Right hindlimb (tissue), 1 donor: ENCODE data around the gene TRIM47.

ENCODE experiments used
- DNase-seq: peaks from one replicate; pipeline ENCODE4 v3.0.0-alpha.2; 2018

The TRIM47 gene

DNA sequence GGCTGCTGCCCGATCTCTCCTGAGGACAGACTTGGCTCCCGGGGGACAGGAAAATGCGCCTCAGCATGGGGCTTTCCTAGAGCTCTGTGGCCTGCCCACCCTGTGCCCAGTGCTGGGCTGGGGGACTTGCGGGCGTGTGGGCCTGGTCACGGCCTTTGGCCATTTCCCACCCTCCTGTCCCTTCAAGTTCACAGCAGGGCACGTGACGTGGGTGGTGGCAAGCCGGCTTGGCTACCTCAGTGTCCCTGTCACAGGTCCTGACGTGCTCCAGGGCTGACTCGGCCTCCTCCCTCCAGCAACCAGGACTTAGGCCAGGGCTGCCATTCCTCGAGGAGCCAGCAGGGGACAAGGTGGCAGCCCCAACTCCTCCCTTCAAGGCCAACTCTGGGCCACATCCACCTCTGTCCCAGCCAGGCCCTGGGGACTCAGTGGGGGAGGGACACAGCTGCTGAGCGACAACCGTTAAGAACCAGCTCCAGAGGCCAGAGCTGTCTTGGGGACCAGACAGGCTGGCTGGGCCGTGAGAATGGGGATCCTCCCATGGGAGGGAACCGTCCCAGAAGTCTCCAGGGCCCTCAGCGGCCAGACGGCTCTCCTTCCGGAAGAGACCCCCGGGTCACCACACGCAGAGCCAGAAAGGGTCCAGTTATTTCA, 33.2 kb downstream of the TRIM47 start:
- DNase-seq, result no peak

- no peak for DNase-seq
Observed at GRCh38 chr17:75844530-75845057, 33.8 kb downstream of the TRIM47 start.

- DNase-seq, result no peak
Observed at GRCh38 chr17:75843577-75844529, 34.5 kb downstream of the TRIM47 start, which contains the start of gene UNC13D. Gene UNC13D (minus strand): TSS chr17:75844404. CDS start chr17:75844337, 67 bp downstream.

- no peak for DNase-seq
Observed at GRCh38 chr17:75842963-75843576, 35.3 kb downstream of the TRIM47 start.

- no peak for DNase-seq
Observed at GRCh38 chr17:75842411-75842810, 36.0 kb downstream of the TRIM47 start.

- DNase-seq, result no peak
Observed at GRCh38 chr17:75840799-75841164, 37.6 kb downstream of the TRIM47 start.

DNA sequence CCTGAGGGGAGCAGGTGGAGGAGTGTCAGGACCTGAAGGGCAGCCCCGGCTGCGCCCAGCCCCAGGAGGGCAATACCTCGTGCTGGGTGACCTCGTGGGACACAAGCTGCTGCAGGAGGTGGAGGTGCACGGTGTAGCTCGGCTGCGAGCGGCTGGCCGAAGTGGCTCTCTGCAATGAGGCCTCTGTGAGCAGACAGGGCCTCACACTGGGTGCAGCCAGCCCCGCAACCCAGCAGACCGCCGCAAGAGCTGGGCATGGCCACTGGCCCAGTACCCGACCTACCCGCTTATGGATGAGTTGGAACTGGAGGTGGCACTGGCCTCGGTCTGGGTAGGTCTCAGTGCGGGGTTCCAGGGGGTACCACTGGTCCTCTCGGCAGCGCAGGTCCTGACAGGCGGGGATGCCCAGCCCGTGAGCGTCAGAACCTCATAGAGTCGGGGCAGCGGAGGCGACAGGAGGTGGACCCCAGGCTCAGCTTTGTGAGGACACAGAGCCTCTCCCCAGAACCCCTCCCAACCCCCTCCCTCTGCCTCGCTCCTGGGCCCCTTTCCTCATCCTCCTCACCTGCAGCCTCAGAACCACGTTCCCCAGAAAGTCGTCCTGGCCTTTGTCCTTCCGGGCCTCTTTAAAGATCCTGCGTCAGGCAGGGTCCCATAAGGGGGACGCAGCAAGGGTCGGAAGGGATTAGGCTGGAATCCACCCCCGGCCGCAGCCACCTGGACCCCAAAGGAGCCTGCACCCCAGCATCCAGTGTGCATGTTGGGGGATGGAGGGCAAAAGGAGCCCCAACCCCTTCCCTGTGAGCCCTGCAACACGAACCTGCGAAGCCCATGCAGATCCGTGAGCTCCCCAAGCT, 38.2 kb downstream of the TRIM47 start:
- DNase-seq, result no peak

- no peak for DNase-seq
Observed at GRCh38 chr17:75838410-75838809, 40.0 kb downstream of the TRIM47 start.

- no peak for DNase-seq
Observed at GRCh38 chr17:75837899-75838298, 40.5 kb downstream of the TRIM47 start.

DNA sequence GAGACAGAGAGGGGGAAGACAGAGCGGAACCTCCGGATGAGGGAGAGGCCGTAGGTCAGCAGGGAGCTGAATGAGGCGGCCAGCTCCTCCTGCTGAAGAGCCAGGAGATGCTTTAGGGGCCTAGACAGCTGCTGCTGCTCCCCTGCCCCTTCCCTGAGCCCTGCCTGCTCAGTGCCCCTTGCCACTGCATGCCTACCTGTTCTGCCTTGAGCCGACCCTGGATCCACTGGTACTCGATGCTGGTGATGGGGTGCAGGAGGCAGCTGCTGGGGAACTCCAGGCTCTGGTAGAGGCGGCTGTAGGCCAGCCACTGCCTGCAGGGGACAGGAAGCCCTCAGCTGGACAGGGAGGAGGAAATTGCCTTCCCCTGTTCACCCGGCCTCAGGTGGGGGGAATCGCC, 41.8 kb downstream of the TRIM47 start:
- no peak for DNase-seq

GRCh38 chr17:75835654-75835987, 42.8 kb downstream of the TRIM47 start:
- DNase-seq, result no peak

DNA sequence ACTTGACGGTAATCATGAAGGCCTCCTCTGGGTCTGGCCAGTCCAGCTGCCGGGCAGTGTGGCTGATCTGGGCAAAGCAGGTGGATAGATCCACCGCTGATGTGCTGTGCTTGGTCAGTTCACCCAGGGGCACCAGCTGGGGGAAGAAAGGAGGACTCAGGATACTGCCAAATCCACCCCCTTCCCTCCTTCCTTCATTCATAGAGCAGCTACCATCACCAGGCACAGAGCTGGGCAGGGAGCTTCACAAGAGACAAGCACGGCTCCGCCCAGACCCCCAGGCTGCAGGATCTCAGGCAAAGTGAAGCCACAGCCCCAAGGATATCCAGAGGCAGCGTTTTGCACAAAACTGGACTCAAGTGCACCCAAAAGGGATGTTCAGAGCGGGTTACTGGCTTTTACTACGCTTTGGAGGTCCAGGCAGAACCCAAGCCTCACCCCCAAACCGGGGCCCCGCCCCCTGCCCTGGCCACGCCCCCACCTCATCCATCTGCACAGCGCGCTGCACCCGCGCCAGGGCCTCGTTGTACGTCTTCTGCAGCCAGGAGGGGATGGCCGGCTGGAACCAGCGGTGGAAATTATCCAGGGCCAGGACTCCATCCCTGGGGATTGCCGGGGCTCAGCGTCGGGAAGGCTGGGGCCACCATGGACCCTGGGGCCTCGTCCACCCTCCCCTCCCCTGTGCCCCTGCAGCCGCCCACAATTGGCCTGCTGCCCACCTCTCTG, 43.3 kb downstream of the TRIM47 start:
- peak; percentile 75 for DNase-seq

- peak; percentile 91 for DNase-seq
Observed at GRCh38 chr17:75834279-75834920, 44.0 kb downstream of the TRIM47 start.

DNA sequence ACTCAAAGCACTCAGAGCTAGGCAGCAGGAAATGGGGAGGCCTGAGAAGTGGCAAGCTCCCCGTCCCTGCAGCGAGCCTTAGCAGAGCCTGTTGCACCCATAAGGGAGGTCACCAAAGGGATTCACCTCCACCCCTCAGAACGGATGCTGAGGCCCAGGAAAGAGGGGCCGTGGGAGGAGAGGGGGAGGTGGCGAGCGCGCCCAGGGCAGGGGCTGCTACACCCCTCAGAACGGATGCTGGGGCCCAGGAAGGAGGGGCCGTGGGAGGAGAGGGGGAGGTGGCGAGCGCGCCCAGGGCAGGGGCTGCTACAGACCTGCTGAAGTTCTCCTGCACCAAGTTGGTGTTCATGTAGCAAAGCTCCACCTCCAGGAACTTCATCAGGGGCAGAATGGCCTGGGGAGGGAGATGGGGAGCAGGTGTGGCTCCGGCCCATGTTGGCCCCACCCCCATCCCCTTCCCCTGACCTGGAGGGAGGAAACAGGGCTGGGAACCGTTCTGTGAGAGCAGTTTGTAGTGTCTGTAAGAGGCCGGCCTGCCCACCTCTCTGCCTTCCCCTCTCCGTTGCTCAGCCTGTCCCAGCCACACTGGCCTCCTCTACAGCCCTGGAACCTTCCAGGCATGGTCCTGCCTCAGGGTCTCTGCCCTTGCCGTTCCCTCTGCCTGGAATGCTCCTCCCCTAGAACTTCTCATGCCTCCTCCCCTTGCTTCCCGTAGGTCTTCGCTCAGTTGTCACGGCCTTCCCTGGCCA, 45.6 kb downstream of the TRIM47 start:
- DNase-seq, result no peak

- no peak for DNase-seq
Observed at GRCh38 chr17:75832164-75832651, 46.2 kb downstream of the TRIM47 start.

GRCh38 chr17:75831032-75831571, 47.3 kb downstream of the TRIM47 start:
- no peak for DNase-seq

DNA sequence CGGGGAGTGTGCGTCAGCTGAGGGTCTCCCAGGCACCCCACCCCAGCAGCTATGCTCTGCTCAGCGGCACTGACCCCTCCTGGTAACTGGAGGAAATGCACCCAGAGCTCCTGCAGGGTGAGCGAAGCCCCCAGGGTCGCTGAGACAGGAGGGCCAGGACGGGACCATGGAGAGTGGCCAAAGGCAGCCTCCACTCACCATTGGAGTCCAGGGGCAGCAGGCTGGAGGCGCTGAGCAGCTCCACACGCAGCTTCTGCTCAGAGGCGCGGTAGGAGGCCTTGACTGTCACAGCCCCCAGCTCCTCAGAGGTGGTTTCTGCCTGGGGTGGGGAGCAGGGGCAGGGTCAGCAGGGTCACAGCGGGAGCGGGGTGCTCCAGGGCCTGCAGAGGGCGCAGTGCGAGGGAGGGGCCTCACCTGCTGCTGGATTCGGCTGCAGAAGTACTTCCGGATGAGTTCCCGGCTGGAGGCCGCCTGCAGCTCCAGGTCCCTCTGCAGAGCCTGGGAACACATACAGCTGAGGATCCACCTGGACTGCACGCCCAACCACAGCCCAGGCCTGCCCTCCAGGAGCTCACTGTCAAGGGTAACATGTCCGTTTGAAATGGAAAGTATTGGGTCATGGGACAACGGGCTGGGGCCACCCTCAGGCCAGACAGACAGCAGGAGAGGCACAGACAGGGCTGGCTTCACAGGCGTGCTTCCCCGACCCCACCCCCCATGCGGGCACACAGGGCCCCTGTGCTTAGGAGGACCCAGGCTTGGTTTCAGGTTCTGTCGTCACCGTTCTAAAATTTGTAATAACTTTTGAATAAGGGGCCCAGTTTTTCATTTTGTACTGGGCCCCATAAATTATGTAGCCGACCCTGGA, 48.0 kb downstream of the TRIM47 start:
- DNase-seq, result no peak

GRCh38 chr17:75829747-75830146, 48.6 kb downstream of the TRIM47 start:
- DNase-seq, result no peak

DNA sequence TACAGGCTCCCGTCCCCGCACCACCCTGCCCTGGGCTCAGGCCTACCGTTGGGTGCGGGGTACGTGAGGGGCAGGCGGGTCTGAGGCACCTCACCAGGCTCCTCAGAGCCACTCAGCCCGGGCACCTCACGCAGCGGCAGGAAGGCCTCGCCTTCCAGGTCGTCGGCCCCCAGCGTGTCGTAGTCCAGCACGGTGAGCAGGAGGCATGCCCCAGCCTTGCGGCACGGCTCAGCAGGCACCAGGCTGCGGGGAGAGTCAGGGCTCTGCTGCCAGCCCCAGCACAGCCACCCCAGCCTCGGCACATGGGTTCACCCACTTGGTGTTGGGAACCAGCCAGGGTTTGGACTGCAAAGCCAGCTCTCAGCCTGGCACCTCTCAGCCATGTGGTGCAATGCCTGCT, 49.6 kb downstream of the TRIM47 start:
- DNase-seq, result no peak
